LNCaP clone FGC (cell line): ENCODE data around the gene ACBD3.

Source experiments
- DNase-seq: peaks from one replicate; pipeline ENCODE4 v3.0.0-alpha.2; 2011; ENCODE audit warnings: low read depth
- H3K4me3 ChIP-seq: 2 replicates; pipeline ENCODE4 v1.5.1; 2011; ENCODE audit warnings: mild to moderate bottlenecking, low read depth, low read length, control low read depth
- CTCF ChIP-seq: IDR thresholded peaks from 2 replicates; pipeline ENCODE4 v1.5.1; 2012; ENCODE audit warnings: mild to moderate bottlenecking; ENCODE audit not compliant: control insufficient read depth, insufficient read depth; ENCODE audit errors: extremely low read depth

The ACBD3 gene

GRCh38 chr1:226123591-226124471 is 62.7 kb downstream of the ACBD3 start:
- H3K4me3 ChIP-seq: no peak overlapping the region
- TF ChIP-seq CTCF: no peak
- no peak for DNase-seq

GRCh38 chr1:226123212-226123560 is 63.4 kb downstream of the ACBD3 start:
- no peak for DNase-seq
- TF ChIP-seq CTCF: no peak
- H3K4me3 ChIP-seq: no peak overlapping the region; the same call in 1 of the 2 replicates

- peak; percentile 90 for TF ChIP-seq CTCF
- no peak for DNase-seq
- H3K4me3 ChIP-seq: peak overlapping the region; percentile 56
These were observed 64.7 kb downstream of the ACBD3 start for GRCh38 chr1:226121587-226122400.

- peak overlapping the region; percentile 56; the same call in 1 of the 2 replicates for H3K4me3 ChIP-seq
- DNase-seq: no peak
- TF ChIP-seq CTCF: no peak
These were observed 65.4 kb downstream of the ACBD3 start for GRCh38 chr1:226121049-226121586.

- H3K4me3 ChIP-seq: no peak overlapping the region
- no peak for DNase-seq
- TF ChIP-seq CTCF: no peak
These were observed 66.1 kb downstream of the ACBD3 start for GRCh38 chr1:226120398-226120797.

GRCh38 chr1:226119169-226119568 is 67.4 kb downstream of the ACBD3 start:
- H3K4me3 ChIP-seq: no peak overlapping the region
- TF ChIP-seq CTCF: no peak
- no peak for DNase-seq
